Measurements from ENCODE around the gene SPIB. TPM values are rescaled to one million over a fixed set of nuclear protein-coding genes. Genes with fewer than 3 reads are reported as not detected.

Gene SPIB
- total and polyA plus RNA-seq, 10 donors = 22.1 to 90.5 (median 41.3) TPM

DNA sequence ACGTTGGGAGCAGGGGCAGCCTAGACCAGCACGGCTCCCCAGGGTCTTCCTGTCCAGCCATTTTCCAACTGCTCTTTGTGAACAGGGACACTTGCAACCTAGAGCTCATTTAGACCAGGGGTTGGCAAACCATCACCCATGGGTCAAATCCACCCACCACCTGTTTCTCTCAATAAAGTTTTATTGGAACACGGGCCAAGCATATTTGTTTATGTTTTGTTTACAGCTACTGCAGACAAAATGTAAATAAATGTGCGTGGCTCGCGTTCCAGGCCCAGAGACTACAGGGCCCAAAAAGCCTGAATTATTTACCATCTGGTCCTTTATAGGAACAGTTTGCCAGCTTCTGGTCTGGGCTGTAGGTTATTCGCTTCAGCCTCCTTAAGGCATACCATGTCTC, 44.2 kb downstream of the SPIB start:
- no peak for TF ChIP-seq CTCF (IDR thresholded peaks at IDR 0.05 in 8 of 11, conservative IDR thresholded peaks at IDR 0.05 in 3 of 11)
- TF ChIP-seq POLR2A (IDR thresholded peaks at IDR 0.05) = no peak
- TF ChIP-seq POLR2AphosphoS5 (IDR thresholded peaks at IDR 0.05) = no peak
- intact Hi-C loops (cut with DNase I; ENCODE audit: low total_unique reads) = loop anchor here (5.0 kb wide), 1 partner anchor 96 kb away; the partner anchor contains the start of gene NAPSA
- no peak for DNase-seq
- 75 to 81% (median 79%) methylated on average over 7 of the region's 7 CpGs for WGBS, 5 donors
- Histone ChIP-seq H3K27me3 (replicated peaks in 1 of 7) (peaks cover 0 to 41% (median 14%) of the 10 kb centered on the region in 7 donors), H3K9me3 (no peaks in the 10 kb centered on the region), H3K4me1 (peaks cover 0 to 19% (median 14%) of the 10 kb centered on the region in 6 donors), H3K4me3 (no peak overlapping the region), H3K36me3 (no peaks in the 10 kb centered on the region), H3K27ac (no peak overlapping the region)

GRCh38 chr19:50464348-50464747, 45.6 kb downstream of the SPIB start:
- H3K4me1 ChIP-seq = peaks cover 0 to 19% (median 14%) of the 10 kb centered on the region in 6 donors
- no peak overlapping the region for H3K4me3 ChIP-seq
- TF ChIP-seq POLR2A (IDR thresholded peaks at IDR 0.05) (no peak), POLR2AphosphoS5 (IDR thresholded peaks at IDR 0.05) (no peak), CTCF (IDR thresholded peaks at IDR 0.05 in 8 of 11, conservative IDR thresholded peaks at IDR 0.05 in 3 of 11) (no peak)
- no peaks in the 10 kb centered on the region for H3K36me3 ChIP-seq
- H3K27ac ChIP-seq = no peak overlapping the region
- no peaks in the 10 kb centered on the region for H3K9me3 ChIP-seq
- intact Hi-C loops (cut with DNase I; ENCODE audit: low total_unique reads) = loop anchor here (5.0 kb wide), 1 partner anchor 97 kb away; the partner anchor contains the start of gene NAPSA
- no peak for DNase-seq
- H3K27me3 ChIP-seq (replicated peaks in 1 of 7) = peaks cover 0 to 28% (median 3%) of the 10 kb centered on the region in 7 donors
- 83 to 93% (median 89%) methylated on average over 19 of the region's 19 CpGs for WGBS, 5 donors

GRCh38 chr19:50465000-50465399, 46.3 kb downstream of the SPIB start:
- 87 to 95% (median 87%) methylated on average over 13 of the region's 13 CpGs for WGBS, 5 donors
- peaks cover 0 to 23% (median 3%) of the 10 kb centered on the region in 7 donors for H3K27me3 ChIP-seq (replicated peaks in 1 of 7)
- intact Hi-C loops (cut with DNase I; ENCODE audit: low total_unique reads) = loop anchor here (5.0 kb wide), 1 partner anchor 98 kb away; the partner anchor contains the start of gene NAPSA
- H3K4me1 ChIP-seq = peaks cover 0 to 14% (median 12%) of the 10 kb centered on the region in 6 donors
- H3K27ac ChIP-seq = no peak overlapping the region
- H3K36me3 ChIP-seq = no peaks in the 10 kb centered on the region
- no peak for TF ChIP-seq POLR2A (IDR thresholded peaks at IDR 0.05)
- no peak for TF ChIP-seq CTCF (IDR thresholded peaks at IDR 0.05 in 8 of 11, conservative IDR thresholded peaks at IDR 0.05 in 3 of 11)
- TF ChIP-seq POLR2AphosphoS5 (IDR thresholded peaks at IDR 0.05) = no peak
- H3K9me3 ChIP-seq = no peaks in the 10 kb centered on the region
- H3K4me3 ChIP-seq = no peak overlapping the region
- DNase-seq = no peak

GRCh38 chr19:50465986-50466705, 47.4 kb downstream of the SPIB start:
- Histone ChIP-seq H3K36me3 (no peaks in the 10 kb centered on the region), H3K27ac (peak overlapping the region in 1 of 8 donors; percentile 5), H3K4me1 (peaks cover 0 to 3% (median 1%) of the 10 kb centered on the region in 6 donors), H3K4me3 (no peak overlapping the region), H3K9me3 (no peaks in the 10 kb centered on the region), H3K27me3 (replicated peaks in 1 of 7) (peaks cover 0 to 12% (median 3%) of the 10 kb centered on the region in 7 donors)
- intact Hi-C loops (cut with DNase I; ENCODE audit: low total_unique reads) = no loop called here
- 58 to 78% (median 65%) methylated on average over 25 to 29 of the region's 29 CpGs for WGBS, 5 donors
- TF ChIP-seq POLR2AphosphoS5 (IDR thresholded peaks at IDR 0.05) (peak in 1 of 3 donors; percentile 10), CTCF (IDR thresholded peaks at IDR 0.05 in 8 of 11, conservative IDR thresholded peaks at IDR 0.05 in 3 of 11) (peak in 4 of 11 experiments; percentile 17 to 37 (median 24)), POLR2A (IDR thresholded peaks at IDR 0.05) (no peak)
- no peak for DNase-seq
